Stimulated activated CD8-positive, alpha-beta memory T cell treated with anti-CD3 and anti-CD28 coated beads, Interleukin-7, amount 100 ng/mL, for 4 hours (primary cell): ENCODE data around the gene SIAH2.

Source experiments
- DNase-seq, 2 donors: peaks; one replicate each; pipeline ENCODE4 v3.0.0-alpha.2; 2020; ENCODE audit warnings: low read depth in 2 of 2

SIAH2 gene

DNA sequence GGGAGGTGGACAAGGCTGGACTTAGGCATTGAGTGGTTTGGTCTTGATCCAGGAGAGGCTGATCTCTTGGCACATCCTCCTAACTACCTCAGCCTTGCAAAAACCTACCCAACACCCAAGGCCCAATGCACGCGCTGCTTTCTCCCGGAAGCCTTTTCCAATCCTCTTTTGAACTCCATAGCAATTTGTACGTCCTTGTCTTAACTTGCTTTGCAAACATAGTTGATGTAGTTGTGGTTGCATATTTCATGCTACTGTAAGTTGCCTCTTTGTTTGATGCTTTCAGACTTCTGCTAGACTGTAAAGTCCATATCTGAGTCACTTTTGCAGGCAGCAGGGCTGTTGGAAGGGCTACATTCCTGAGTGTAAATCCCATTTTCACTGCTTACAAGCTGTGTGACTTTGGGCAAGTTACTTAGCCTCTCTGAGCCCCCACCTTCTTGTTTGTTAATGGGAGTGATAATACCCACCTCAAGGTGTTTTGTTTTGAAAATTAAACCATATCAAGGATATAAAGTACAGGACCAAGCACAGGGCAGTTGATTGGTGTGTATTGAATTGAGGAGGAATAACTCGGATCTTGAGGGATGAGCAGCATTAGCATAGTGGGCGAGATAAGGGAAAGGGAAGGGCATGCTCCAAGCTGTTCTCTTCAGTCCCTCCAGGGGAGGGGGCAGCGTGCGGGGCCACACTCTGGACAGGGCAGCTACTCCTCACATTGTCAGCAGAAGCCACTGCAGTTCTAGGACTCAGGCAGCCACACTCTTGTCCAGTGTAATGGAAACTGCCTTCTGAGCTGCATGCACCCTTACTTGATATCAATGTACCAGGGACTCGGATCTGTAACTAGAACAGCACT lies 28.8 kb downstream of the SIAH2 start:
- no peak for DNase-seq

DNA sequence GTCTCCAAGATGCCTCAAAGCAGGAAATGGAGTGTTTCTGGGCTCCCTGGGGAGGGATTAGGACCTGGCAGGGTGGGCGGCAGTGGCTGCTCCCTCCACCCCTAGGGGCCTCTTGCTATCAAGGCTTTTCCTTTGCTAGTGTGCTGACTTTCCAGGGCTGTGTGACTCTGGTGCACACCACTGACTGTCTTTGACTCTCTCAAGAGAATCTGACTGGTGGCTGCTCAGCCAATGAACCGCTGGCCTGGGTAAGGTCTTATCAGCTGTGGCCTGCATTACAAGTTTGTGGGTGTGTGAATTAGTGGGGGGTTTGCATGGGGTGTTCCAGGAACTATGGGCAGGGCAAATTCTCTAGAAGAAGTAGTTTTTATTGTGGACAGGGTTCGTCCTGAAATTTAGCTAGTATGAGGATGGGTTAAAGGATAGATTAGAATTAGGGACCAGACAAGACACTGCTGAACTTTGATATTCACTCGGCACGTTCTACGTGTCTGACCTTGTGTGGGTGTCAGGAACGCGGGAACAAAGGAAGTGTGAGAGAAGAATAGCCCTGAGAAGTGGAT lies 29.5 kb downstream of the SIAH2 start:
- no peak for DNase-seq

- no peak for DNase-seq
Measured at GRCh38 chr3:150729682-150730360, 33.1 kb downstream of the SIAH2 start.

DNA sequence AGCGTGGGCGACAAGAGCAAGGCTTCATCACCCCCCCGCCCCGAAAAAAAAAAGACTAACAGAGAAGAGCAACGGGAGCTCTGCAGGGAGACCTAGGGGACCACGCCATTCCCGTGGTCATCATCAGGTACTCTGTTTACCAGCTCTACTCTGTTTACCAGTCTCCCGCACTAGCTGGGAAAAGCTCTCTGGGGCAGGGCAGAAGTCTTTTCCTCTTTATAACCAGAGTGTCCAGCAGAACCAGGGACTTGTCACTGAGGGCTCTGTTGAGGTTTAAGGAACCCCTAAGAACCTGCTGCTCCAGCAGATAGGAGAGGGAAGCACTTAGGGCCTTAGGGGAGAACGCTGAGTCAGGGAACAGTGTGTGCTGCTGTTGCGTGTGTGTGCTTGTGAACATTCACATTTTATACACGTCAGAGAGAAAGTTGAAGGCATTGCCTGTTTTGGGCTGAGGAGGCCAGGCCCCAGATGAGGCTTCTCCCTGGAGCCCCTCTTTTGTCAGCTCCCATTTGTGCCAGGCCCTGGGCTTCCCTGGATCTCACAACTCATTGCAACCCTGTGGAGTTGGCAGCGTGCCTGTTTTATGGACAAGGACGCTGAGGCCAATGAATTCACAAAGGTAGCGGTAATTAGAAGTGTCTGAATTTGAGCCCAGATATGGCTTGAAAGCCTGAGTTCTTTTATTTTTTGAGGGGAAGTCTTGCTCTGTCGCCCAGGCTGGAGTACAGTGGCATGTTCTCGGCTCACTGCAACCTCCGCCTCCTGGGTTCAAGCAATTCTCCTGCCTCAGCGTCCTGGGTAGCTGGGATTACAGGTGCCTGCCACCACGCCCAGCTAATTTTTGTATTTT lies 35.1 kb downstream of the SIAH2 start:
- DNase-seq: no peak

- no peak for DNase-seq
Measured at GRCh38 chr3:150725548-150725947, 37.4 kb downstream of the SIAH2 start.

- DNase-seq: no peak
Measured at GRCh38 chr3:150723946-150724345, 39.0 kb downstream of the SIAH2 start.

GRCh38 chr3:150722267-150722666 lies 40.7 kb downstream of the SIAH2 start:
- DNase-seq: no peak

- DNase-seq: no peak
Measured at GRCh38 chr3:150721285-150722130, 41.5 kb downstream of the SIAH2 start.

DNA sequence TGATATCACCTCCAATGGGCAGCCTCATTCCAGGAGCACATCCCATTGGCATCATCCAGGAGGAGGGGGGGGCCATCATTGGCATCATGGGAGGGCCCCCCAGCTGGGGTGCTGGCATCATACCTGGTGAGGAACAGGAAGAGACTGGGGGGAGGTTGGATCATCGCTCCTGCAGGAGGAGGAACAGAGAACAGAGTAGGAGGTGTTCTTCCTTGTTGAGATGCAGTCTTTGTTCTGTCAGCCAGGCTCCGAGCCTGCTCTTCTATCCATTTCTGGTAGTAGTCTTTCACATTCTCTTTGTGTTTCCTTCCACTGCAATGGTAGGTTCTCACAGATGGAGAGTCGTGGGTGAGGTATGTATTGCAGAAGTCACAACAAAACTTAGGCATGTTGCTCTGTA lies 42.5 kb downstream of the SIAH2 start:
- DNase-seq: no peak

DNA sequence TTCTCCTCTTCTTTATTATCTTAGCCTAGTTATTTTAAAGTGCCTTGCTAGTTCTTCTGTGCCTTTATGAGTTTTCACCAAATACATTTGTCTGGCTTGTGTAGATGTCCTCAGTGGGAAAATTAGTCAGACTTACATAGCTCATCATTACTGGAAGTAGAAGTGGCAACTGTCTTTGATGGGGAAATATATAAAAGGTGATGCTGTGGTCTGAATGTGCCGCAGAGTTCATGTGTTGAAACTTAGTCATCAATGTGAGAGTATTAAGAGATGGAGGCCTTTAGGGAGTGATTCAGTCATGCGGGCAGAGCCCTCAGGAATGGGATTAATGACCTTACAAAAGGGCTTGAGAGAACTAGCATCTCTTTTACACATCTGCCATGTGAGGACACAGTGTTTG lies 52.9 kb downstream of the SIAH2 start:
- no peak for DNase-seq

- DNase-seq: peak; percentile 51 to 71
Measured at GRCh38 chr3:150703756-150704344, 59.1 kb downstream of the SIAH2 start, which contains the start of gene ERICH6. Gene ERICH6, minus strand, starts transcription at chr3:150703920. Its CDS starts 22 bp downstream, at chr3:150703898.

GRCh38 chr3:150703299-150703755 lies 59.6 kb downstream of the SIAH2 start:
- peak; percentile 6 to 41 for DNase-seq

DNA sequence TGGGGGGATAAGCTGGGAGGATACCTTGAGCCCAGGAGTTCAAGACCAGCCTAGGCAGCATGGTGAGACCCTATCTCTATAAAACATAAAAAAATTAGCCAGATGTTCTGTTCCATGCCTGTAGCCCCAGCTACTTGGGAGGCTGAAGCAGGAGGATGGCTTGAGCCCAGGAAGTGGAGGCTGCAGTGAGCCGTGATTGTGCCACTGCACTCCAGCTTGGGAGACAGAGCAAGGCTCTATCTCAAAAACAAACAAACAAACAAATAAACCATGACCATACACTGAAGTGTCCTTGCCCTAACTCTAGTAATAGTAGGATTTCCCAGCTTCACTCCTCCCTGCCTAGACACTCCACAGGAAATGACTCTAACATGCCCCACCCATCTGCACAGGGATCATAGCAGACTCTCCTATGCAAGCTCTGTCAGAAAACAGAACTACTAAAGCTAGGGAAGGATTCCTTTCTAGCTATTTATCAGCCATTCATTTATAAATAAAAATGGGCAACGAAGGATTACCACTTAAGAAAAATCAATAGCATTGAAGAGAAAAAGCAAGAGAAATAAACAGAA lies 63.8 kb downstream of the SIAH2 start:
- DNase-seq: no peak

- no peak for DNase-seq
Measured at GRCh38 chr3:150697646-150698045, 65.3 kb downstream of the SIAH2 start.

- no peak for DNase-seq
Measured at GRCh38 chr3:150691414-150692040, 71.4 kb downstream of the SIAH2 start.
